SK-N-SH (cell line): ENCODE data around the gene INPP5B. TPM values are rescaled to one million over a fixed set of nuclear protein-coding genes. Genes with fewer than 3 reads are reported as not detected.

ENCODE experiments used
- CTCF ChIA-PET: fragments of 300-600, 350-600 bp; formaldehyde crosslinking; extraction: SDS; loops from one replicate; lab custom pipeline; 2021; lab: Yijun Ruan, JAX
- POLR2A ChIA-PET: fragments of 350-600 bp; sonication (Branson Sonifier 250); formaldehyde crosslinking; extraction: SDS; loops from one replicate; lab custom pipeline; 2020; ENCODE audit warnings: antibody characterized with exemption, inconsistent platforms; lab: Yijun Ruan, JAX
- DNase-seq: peaks from one replicate; pipeline ENCODE4 v3.0.0; 2012
- H2AFZ ChIP-seq: fragments of 200-600 bp; sonication (generic); 2 replicates; pipeline ENCODE4 v1.8.1; 2016; ENCODE audit warnings: antibody characterized with exemption, mild to moderate bottlenecking, low read depth
- H3F3A ChIP-seq: fragments of 200-600 bp; sonication (generic); replicated peaks from 2 replicates; pipeline ENCODE3; 2016; ENCODE audit warnings: antibody characterized with exemption, mild to moderate bottlenecking; ENCODE audit not compliant: insufficient read depth
- H3K27ac ChIP-seq, 2 experiments: fragments of 200-500 bp in 1 of 2; fragments of 200-600 bp in 1 of 2; sonication (Bioruptor generic) in 1 of 2; sonication (generic), shearing (Covaris generic) in 1 of 2; 2 replicates each; pipeline versions ENCODE4 v1.5.1 to v1.6.1; 2014 to 2016; ENCODE audit warnings: low read depth in 2 of 2, inconsistent platforms in 1 of 2, low read length in 1 of 2, mild to moderate bottlenecking in 1 of 2, mixed read lengths in 1 of 2
- H3K27me3 ChIP-seq: fragments of 200-600 bp; sonication (generic), shearing (Covaris generic); 2 replicates; pipeline ENCODE4 v1.6.1; 2016; ENCODE audit warnings: mixed run types; ENCODE audit not compliant: insufficient read depth
- H3K36me3 ChIP-seq, 2 experiments: fragments of 200-500 bp in 1 of 2; fragments of 200-600 bp in 1 of 2; sonication (Bioruptor generic) in 1 of 2; sonication (generic) in 1 of 2; replicated peaks in 1 of 2; 2 replicates each; pipeline versions ENCODE3 to v1.5.1; 2014 to 2016; ENCODE audit warnings: low read length in 1 of 2, mild to moderate bottlenecking in 1 of 2; ENCODE audit not compliant: insufficient read depth in 2 of 2, control insufficient read depth in 1 of 2
- H3K4me1 ChIP-seq, 2 experiments: fragments of 200-500 bp in 1 of 2; fragments of 200-600 bp in 1 of 2; sonication (Bioruptor generic) in 1 of 2; sonication (generic), shearing (Covaris generic) in 1 of 2; 2 replicates each; pipeline versions ENCODE4 v1.5.1 to v1.6.1; 2014 to 2016; ENCODE audit warnings: low read depth in 1 of 2, low read length in 1 of 2, mixed run types in 1 of 2; ENCODE audit not compliant: insufficient read depth in 2 of 2, control insufficient read depth in 1 of 2
- H3K4me2 ChIP-seq: fragments of 200-600 bp; sonication (generic), shearing (Covaris generic); 2 replicates; pipeline ENCODE4 v1.6.1; 2017; ENCODE audit warnings: mixed run types
- H3K4me3 ChIP-seq, 2 experiments: fragments of 200-500 bp in 1 of 2; fragments of 200-600 bp in 1 of 2; sonication (Bioruptor generic) in 1 of 2; sonication (generic), shearing (Covaris generic) in 1 of 2; 2 replicates each; pipeline versions ENCODE4 v1.5.1 to v1.8.1; 2014 to 2016; ENCODE audit warnings: low read depth in 2 of 2, inconsistent platforms in 1 of 2, low read length in 1 of 2, mild to moderate bottlenecking in 1 of 2, mixed read lengths in 1 of 2, moderate library complexity in 1 of 2
- H3K79me2 ChIP-seq: fragments of 200-600 bp; sonication (generic); 2 replicates; pipeline ENCODE4 v1.8.1; 2017; ENCODE audit warnings: mild to moderate bottlenecking; ENCODE audit not compliant: insufficient read depth
- H3K9ac ChIP-seq: fragments of 200-600 bp; sonication (generic); 2 replicates; pipeline ENCODE4 v1.6.1; 2017; ENCODE audit warnings: mixed run types
- H3K9me2 ChIP-seq: fragments of 200-600 bp; sonication (generic); 2 replicates; pipeline ENCODE4 v1.6.1; 2017; ENCODE audit warnings: mixed run types
- H3K9me3 ChIP-seq: fragments of 200-600 bp; sonication (generic); 2 replicates; pipeline ENCODE4 v1.6.1; 2017; ENCODE audit warnings: mixed run types, mild to moderate bottlenecking, moderate library complexity
- H4K20me1 ChIP-seq: fragments of 200-600 bp; sonication (generic); 2 replicates; pipeline ENCODE4 v1.6.1; 2017; ENCODE audit warnings: mild to moderate bottlenecking, mixed run types; ENCODE audit not compliant: insufficient read depth
- CHD2 ChIP-seq: fragments of 150-350 bp; IDR thresholded peaks from 2 replicates; pipeline ENCODE4 v1.6.1; 2018; ENCODE audit warnings: low read length; ENCODE audit not compliant: partially characterized antibody
- ELF1 ChIP-seq: IDR thresholded peaks from 2 replicates; pipeline ENCODE4 v1.4.0; 2012
- FOSL2 ChIP-seq: IDR thresholded peaks from 2 replicates; pipeline ENCODE4 v1.4.0; 2012; ENCODE audit warnings: low read depth, mild to moderate bottlenecking, moderate library complexity, borderline replicate concordance
- FOXJ3 ChIP-seq: sonication (generic); formaldehyde crosslinking; IDR thresholded peaks from 2 replicates; pipeline ENCODE4 v1.5.1; 2020; ENCODE audit warnings: mild to moderate bottlenecking, missing genetic modification reagents
- GABPA ChIP-seq: IDR thresholded peaks from 2 replicates; pipeline ENCODE4 v1.4.0; 2012; ENCODE audit warnings: low read depth, mild to moderate bottlenecking
- IRF3 ChIP-seq: fragments of 150-350 bp; IDR thresholded peaks from 2 replicates; pipeline ENCODE4 v1.6.1; 2016; ENCODE audit warnings: mild to moderate bottlenecking, low read depth, low read length
- JUND ChIP-seq: IDR thresholded peaks from 2 replicates; pipeline ENCODE4 v1.4.0; 2012
- MEF2A ChIP-seq: IDR thresholded peaks from 2 replicates; pipeline ENCODE4 v1.4.0; 2012; ENCODE audit warnings: low read depth, borderline replicate concordance
- NFIC ChIP-seq: IDR thresholded peaks from 2 replicates; pipeline ENCODE4 v1.4.0; 2012; ENCODE audit warnings: borderline replicate concordance
- NRF1 ChIP-seq: IDR thresholded peaks from 2 replicates; pipeline ENCODE4 v1.6.1; 2012; ENCODE audit warnings: low read depth, mild to moderate bottlenecking, low read length
- PBX3 ChIP-seq: IDR thresholded peaks from 2 replicates; pipeline ENCODE4; 2012
- POLR2AphosphoS5 ChIP-seq: IDR thresholded peaks from 2 replicates; pipeline ENCODE4 v1.6.1; 2012; ENCODE audit warnings: low read depth, low read length
- RCOR1 ChIP-seq: fragments of 150-350 bp; IDR thresholded peaks from 2 replicates; pipeline ENCODE4 v1.6.1; 2017; ENCODE audit warnings: antibody characterized with exemption, low read length
- RFX5 ChIP-seq: IDR thresholded peaks from 2 replicates; pipeline ENCODE4 v1.6.1; 2012; ENCODE audit warnings: mild to moderate bottlenecking, improper control_type of control experiment, low read length
- SIN3A ChIP-seq: IDR thresholded peaks from 2 replicates; pipeline ENCODE4 v1.6.1; 2012; ENCODE audit warnings: low read depth, mild to moderate bottlenecking, low read length, moderate library complexity, borderline replicate concordance
- USF2 ChIP-seq: fragments of 150-350 bp; IDR thresholded peaks from 2 replicates; pipeline ENCODE4 v1.6.1; 2017; ENCODE audit warnings: antibody characterized with exemption, low read length, low read depth, borderline replicate concordance
- YY1 ChIP-seq: IDR thresholded peaks from 2 replicates; pipeline ENCODE4 v1.4.0; 2012; ENCODE audit warnings: low read depth, mild to moderate bottlenecking
- polyA plus RNA-seq, 3 experiments: library from polyadenylated mRNA; depleted of rRNA; stranded (reverse); fragments of >200 nt; gene quantifications; 2 replicates each; pipeline ENCODE4 v1.2.3, GENCODE V29; 2012
- TF ChIP-seq, protein P1 (sequence below): IDR thresholded peaks from 2 replicates; pipeline ENCODE4 v1.4.0; 2012; ENCODE audit warnings: low read depth, borderline replicate concordance

INPP5B gene
- polyA plus RNA-seq, 1 of the 3 experiments (the other 2 are of a cell fraction) = 10.5 TPM

- H3K9me3 ChIP-seq = no peaks in the 10 kb centered on the region
- H3K4me3 ChIP-seq = no peak overlapping the region
- POLR2A ChIA-PET = no interaction called here
- no peaks in the 10 kb centered on the region for H3K9me2 ChIP-seq
- no peak for TF ChIP-seq IRF3
- TF ChIP-seq GABPA = no peak
- no peak for TF ChIP-seq USF2
- TF ChIP-seq ELF1 = no peak
- no peak for TF ChIP-seq NFIC
- TF ChIP-seq YY1 = no peak
- TF ChIP-seq MEF2A = no peak
- TF ChIP-seq PBX3 = no peak
- no peak for TF ChIP-seq RCOR1
- TF ChIP-seq FOSL2 = no peak
- TF ChIP-seq CHD2 = no peak
- TF ChIP-seq JUND = no peak
- no peak for TF ChIP-seq POLR2AphosphoS5
- TF ChIP-seq FOXJ3 (CRISPR knock-in tag) = no peak
- no peak for TF ChIP-seq SIN3A
- no peak for TF ChIP-seq NRF1
- TF ChIP-seq, protein P1, sequence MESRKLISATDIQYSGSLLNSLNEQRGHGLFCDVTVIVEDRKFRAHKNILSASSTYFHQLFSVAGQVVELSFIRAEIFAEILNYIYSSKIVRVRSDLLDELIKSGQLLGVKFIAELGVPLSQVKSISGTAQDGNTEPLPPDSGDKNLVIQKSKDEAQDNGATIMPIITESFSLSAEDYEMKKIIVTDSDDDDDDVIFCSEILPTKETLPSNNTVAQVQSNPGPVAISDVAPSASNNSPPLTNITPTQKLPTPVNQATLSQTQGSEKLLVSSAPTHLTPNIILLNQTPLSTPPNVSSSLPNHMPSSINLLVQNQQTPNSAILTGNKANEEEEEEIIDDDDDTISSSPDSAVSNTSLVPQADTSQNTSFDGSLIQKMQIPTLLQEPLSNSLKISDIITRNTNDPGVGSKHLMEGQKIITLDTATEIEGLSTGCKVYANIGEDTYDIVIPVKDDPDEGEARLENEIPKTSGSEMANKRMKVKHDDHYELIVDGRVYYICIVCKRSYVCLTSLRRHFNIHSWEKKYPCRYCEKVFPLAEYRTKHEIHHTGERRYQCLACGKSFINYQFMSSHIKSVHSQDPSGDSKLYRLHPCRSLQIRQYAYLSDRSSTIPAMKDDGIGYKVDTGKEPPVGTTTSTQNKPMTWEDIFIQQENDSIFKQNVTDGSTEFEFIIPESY = no peak
- TF ChIP-seq RFX5 = no peak
- H3K4me1 ChIP-seq = peaks cover 2 to 8% of the 10 kb centered on the region in 2 experiments; a peak in 3 of 4 replicates
- H3F3A ChIP-seq = peaks cover 3% of the 10 kb centered on the region
- H3K79me2 ChIP-seq = peaks cover 100% of the 10 kb centered on the region
- peaks cover 29 to 39% of the 10 kb centered on the region in 2 experiments for H3K36me3 ChIP-seq
- H3K9ac ChIP-seq = no peak overlapping the region
- CTCF ChIA-PET = no interaction called here
- H2AFZ ChIP-seq = no peak overlapping the region
- no peak overlapping the region for H3K27ac ChIP-seq
- H3K4me2 ChIP-seq = no peak overlapping the region
- peaks cover 54% of the 10 kb centered on the region for H4K20me1 ChIP-seq
- no peak for DNase-seq
- no peaks in the 10 kb centered on the region for H3K27me3 ChIP-seq
Measured at GRCh38 chr1:37853157-37853556, 93.7 kb downstream of the INPP5B start.
